WI38 (cell line): ENCODE measurements around the gene RTN4IP1.

Source experiments
- H3K4me3 ChIP-seq: 2 replicates; pipeline ENCODE4 v1.5.1; 2011; ENCODE audit warnings: low read depth, mild to moderate bottlenecking, control low read depth, low read length
- TF ChIP-seq, protein P1 (sequence below): IDR thresholded peaks from 2 replicates; pipeline ENCODE4 v1.5.1; 2012; ENCODE audit warnings: low read depth, mild to moderate bottlenecking, control low read depth, low read length

RTN4IP1 gene, protein sequence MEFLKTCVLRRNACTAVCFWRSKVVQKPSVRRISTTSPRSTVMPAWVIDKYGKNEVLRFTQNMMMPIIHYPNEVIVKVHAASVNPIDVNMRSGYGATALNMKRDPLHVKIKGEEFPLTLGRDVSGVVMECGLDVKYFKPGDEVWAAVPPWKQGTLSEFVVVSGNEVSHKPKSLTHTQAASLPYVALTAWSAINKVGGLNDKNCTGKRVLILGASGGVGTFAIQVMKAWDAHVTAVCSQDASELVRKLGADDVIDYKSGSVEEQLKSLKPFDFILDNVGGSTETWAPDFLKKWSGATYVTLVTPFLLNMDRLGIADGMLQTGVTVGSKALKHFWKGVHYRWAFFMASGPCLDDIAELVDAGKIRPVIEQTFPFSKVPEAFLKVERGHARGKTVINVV

DNA sequence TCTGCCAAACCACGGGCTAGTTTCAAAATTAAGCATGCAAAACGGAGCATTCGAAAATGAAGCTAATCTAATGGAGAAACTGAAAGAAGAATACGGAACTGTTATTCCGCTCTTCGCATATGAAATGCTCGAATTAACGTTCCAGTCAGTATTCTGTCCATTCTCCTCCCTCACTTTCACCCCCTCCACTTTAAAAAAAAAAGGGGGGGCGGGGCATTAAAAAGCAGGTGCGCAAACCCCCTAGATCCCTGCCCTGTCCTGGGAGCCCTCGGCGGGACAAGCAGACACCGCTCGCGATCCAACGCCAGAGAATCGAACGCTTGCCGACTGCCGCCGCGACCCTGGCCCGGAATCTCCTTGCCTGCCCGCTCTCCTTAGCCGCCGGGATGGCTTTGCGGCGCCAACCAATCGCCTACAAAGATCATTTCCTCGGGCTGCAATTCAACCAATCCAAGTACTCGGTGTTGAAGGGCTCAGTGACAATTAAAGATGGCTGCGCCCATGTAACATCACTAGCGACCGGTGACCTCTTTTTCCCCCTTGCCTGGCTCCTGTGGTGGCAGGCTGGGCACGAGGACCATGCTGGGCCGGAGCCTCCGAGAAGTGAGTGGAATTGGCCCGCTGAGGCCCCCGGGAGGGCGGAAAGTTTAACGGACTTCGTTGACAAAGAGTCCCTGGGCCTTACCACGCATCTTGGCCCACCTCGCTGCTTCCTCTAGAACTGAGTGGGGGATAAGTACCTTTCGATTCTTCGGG lies at the start of gene RTN4IP1, which contains the start of gene QRSL1:
TSS of gene RTN4IP1 (minus strand) at position 396 of the 756 bp plus-strand sequence. CDS start 477 bp downstream, outside the sequence.
TSS of gene QRSL1 (plus strand) at position 476 of the 756 bp plus-strand sequence. CDS start at position 580, 104 bp downstream.
- H3K4me3 ChIP-seq = peak within 1 kb of the TSS; percentile 89
- TF ChIP-seq, protein P1, sequence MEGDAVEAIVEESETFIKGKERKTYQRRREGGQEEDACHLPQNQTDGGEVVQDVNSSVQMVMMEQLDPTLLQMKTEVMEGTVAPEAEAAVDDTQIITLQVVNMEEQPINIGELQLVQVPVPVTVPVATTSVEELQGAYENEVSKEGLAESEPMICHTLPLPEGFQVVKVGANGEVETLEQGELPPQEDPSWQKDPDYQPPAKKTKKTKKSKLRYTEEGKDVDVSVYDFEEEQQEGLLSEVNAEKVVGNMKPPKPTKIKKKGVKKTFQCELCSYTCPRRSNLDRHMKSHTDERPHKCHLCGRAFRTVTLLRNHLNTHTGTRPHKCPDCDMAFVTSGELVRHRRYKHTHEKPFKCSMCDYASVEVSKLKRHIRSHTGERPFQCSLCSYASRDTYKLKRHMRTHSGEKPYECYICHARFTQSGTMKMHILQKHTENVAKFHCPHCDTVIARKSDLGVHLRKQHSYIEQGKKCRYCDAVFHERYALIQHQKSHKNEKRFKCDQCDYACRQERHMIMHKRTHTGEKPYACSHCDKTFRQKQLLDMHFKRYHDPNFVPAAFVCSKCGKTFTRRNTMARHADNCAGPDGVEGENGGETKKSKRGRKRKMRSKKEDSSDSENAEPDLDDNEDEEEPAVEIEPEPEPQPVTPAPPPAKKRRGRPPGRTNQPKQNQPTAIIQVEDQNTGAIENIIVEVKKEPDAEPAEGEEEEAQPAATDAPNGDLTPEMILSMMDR = no peak

DNA sequence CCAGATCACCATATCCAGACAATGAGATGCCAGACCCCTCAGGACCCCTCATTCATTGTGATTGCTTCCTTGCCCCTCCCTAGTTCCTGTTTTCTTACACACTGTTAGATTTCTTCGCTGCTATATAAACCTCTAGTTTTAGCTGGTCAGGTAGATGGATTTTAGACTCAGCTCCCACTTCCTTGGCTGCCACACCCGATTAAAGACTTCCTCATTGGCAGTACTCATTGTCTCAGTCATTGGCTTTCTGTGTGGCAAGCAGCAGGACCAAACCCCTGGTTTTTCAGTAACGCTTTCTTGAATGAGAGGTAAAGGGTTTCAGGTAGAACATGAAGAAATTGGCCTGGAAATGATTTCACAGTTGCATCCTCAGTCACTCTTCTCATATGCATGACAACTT lies 48.0 kb upstream of the RTN4IP1 start:
- no peak overlapping the region for H3K4me3 ChIP-seq
- TF ChIP-seq, protein P1 = no peak

DNA sequence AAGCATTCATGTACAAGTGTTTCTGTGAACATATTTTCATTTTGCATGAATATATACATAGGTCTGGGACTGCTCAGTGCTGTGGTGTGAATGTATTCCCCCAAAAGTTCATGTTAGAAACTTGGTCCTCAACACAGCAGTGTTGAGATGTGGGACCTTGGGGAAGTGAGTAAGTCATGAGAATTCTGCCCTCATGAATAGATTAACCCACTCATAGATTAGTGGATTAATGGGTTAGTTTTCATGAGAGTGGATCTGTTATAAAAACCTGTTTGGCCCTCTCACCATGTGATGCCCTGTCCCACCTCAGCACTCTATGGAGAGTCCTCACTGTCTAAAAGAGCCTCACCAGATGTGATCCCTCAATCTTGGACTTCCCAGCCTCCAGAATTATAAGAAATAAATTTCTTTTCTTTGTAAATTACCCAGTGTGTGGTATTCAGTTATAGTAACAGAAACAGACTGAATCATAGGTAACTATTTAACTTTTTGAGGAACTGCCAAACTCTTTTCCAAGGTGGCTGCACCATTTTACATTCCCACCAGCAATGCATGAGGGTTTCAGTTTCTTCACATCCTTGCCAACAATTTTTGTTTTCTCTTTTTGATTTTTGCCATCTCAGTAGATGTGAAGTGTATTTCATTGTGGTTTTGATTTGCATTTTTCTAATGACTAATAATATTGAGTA lies 45.4 kb upstream of the RTN4IP1 start:
- TF ChIP-seq, protein P1 = no peak
- H3K4me3 ChIP-seq = no peak overlapping the region

DNA sequence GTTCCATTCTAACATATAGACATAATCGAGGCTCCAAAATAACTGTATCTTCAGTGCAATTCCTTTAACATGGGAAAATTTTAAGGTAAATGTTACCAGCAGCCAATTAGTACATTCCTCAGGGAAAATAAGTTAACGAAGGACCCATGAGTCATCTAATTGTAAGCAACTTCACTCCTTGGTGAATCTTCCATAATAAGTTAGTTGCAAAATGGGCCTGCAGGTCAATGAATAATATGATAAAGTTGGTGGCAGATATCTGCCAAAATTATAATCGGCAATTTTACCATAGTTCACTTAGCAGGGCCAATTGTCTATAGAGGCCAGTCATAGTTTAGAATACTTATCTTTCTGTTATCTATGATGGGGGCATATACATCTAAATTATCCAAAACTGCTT lies 42.4 kb upstream of the RTN4IP1 start:
- TF ChIP-seq, protein P1 = no peak
- no peak overlapping the region for H3K4me3 ChIP-seq

DNA sequence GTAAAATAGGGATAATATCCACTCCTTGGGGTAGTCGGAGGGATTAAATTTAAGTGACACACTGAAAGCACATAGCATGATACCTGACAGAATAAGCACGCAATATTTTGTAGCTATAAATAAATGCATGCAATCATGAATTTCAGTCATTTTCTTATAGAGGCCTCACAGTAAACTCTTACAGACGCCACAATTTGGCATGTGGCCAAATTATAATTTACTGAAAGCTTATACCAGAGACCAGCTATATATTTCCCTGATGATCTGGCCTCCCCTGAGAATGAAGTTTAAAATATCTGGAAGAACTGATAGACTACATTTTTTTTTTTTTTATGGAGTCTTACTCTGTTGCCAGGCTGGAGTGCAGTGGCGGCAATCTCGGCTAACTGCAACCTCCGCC lies 40.9 kb upstream of the RTN4IP1 start:
- TF ChIP-seq, protein P1 = no peak
- H3K4me3 ChIP-seq = no peak overlapping the region

DNA sequence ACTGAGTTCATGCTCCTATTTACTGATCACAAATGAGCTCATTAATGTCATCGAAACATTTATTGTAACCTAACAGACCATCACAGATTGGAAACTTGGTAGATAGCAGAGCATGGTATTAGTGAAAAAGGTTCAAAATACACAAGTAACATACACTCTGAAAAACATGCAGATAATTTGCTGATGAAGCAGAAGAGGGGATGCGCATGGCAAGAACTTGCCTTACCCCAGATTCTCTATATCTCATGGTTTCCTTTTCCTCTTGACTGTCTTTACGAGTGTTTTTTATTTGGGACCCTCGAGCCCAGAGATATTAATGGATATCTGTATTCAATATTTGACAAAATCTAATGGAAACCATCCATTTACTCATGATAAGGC lies 37.7 kb upstream of the RTN4IP1 start:
- no peak overlapping the region for H3K4me3 ChIP-seq
- TF ChIP-seq, protein P1 = no peak
